ENCODE data around the gene PDE6H.

Gene PDE6H

DNA sequence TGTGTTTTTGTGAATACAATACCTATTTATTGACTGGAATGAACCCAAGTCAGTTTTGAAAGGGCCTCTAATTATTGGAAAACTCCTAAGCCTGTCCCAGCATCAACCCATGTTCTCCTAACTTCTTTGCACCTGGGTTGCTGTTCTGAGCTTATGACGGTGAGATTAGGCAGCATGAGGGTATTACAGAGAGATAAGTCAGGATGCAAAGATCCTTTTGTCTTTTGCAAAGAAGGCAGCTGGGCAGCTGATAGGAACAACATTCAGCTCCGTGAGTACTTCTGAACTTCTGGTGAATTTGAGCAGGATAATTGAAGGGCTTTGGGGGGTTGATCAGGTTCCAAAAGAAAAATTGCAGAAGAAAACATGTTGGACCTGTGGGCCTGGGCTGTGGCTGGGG, at the start of gene PDE6H:
Gene PDE6H (plus strand): TSS at position 227 of the 400 bp plus-strand sequence. CDS start 4,971 bp downstream, outside the sequence.
- no peak for DNase-seq (ENCODE audit: low read depth)

GRCh38 chr12:14923944-14924343, 48.9 kb upstream of the PDE6H start:
- DNase-seq (ENCODE audit: low read depth), result no peak

GRCh38 chr12:14924541-14924940, 48.3 kb upstream of the PDE6H start:
- no peak for DNase-seq (ENCODE audit: low read depth)

GRCh38 chr12:14927267-14927666, 45.6 kb upstream of the PDE6H start:
- no peak for DNase-seq (ENCODE audit: low read depth)

- DNase-seq (ENCODE audit: low read depth), result no peak
These were observed 43.9 kb upstream of the PDE6H start for GRCh38 chr12:14928931-14929330.

DNA sequence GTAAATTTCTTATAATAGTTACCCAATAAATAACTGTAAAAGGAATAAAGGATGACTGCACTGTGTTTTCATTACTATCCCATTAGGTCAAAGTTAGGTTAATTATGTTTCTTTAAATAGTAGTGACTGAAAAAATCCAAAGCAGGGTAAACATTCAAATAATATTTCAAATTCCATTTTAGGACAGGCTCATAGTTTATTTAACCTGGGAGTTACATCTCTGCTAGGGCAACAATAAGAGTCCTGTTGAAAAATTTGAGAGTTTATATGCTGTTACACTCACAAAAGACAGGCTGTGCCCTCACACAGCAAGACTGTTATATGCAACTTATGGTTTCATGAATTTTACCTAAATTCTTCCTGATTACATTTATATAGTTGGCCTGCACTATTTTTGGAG, 42.5 kb upstream of the PDE6H start:
- peak; percentile 65 for DNase-seq (ENCODE audit: low read depth)

- peak; percentile 90 for DNase-seq (ENCODE audit: low read depth)
These were observed 41.5 kb upstream of the PDE6H start for GRCh38 chr12:14931359-14931758.

- no peak for DNase-seq (ENCODE audit: low read depth)
These were observed 40.9 kb upstream of the PDE6H start for GRCh38 chr12:14931791-14932560.

DNA sequence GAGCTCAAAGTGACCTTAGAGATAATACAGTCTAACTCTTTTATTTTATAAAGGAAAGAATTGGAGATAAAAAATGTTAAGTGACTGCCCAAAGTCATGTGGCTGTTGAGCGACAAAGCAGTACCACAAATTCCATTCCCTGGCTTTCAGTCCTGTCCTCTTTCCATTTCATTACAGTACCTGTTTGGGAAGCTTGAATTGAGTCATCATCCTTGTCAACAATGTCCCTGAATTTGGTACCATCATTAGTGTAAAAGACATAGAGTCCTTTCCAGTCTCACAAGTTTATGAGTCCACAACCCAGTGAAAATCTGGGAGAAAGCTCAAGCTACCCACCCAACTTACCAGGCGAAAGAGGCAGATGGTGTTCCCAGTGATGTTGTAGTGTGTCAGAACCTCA, 38.3 kb upstream of the PDE6H start:
- no peak for DNase-seq (ENCODE audit: low read depth)

GRCh38 chr12:14935031-14935430, 37.8 kb upstream of the PDE6H start:
- no peak for DNase-seq (ENCODE audit: low read depth)

DNA sequence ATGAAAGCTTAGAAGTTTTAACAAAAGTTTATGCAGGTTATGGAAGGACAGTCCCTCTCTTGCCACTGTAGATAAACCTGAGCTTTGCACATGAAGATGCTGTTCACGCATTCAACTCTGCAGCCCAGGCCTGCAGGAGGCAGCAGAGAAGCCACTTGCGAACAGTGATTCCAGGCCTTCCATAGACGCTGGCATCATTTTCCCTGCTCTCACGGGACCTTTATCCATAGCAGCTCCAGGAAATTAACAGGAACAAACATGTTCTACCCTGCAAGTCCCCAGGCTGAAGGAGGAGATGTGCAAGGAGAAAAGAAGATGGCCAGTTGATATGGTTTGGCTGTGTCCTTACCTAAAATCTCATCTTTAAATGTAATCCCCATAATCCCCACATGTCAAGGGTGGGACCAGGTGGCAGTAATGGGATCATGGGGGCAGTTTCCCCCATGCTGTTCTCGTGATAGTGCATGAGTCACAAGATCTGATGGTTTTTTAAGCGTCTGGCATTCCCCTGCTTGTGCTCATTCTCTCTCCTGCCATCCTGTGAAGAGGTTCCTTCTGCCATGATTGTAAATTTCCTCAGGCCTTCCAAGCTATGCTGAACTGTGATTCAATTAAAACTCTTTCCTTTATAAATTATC, 36.5 kb upstream of the PDE6H start:
- DNase-seq (ENCODE audit: low read depth), result no peak

- DNase-seq (ENCODE audit: low read depth), result no peak
These were observed 35.8 kb upstream of the PDE6H start for GRCh38 chr12:14937014-14937413.

- DNase-seq (ENCODE audit: low read depth), result no peak
These were observed 35.2 kb upstream of the PDE6H start for GRCh38 chr12:14937689-14938088.

GRCh38 chr12:14938301-14938700, 34.5 kb upstream of the PDE6H start, which contains the start of gene ERP27:
TSS of gene ERP27 (minus strand) at chr12:14938537. CDS start at chr12:14938508, 29 bp downstream.
- no peak for DNase-seq (ENCODE audit: low read depth)

- DNase-seq (ENCODE audit: low read depth), result no peak
These were observed 31.5 kb upstream of the PDE6H start for GRCh38 chr12:14941369-14941768.

GRCh38 chr12:14942196-14942931, 30.5 kb upstream of the PDE6H start:
- DNase-seq (ENCODE audit: low read depth), result no peak

GRCh38 chr12:14946162-14946561, 26.7 kb upstream of the PDE6H start:
- peak; percentile 38 for DNase-seq (ENCODE audit: low read depth)

DNA sequence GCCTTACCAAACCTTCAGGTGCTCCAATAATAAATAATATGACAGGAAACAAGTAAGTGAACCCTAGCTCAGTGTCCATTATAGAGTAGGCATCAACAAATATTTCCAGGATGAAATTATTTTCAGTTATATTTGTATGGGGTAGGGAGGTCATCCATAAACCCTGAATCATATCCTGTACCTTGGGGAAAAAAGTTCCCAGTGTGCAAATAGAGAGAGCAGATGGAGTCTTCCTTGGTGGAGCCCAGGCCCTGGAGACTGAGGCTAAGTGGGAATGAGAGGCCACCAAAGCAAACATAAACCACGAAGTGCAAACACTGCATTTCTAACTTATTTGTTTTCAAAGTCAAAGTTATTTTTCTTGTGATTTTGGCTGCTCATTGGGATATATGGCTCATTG, 26.0 kb upstream of the PDE6H start:
- no peak for DNase-seq (ENCODE audit: low read depth)

DNA sequence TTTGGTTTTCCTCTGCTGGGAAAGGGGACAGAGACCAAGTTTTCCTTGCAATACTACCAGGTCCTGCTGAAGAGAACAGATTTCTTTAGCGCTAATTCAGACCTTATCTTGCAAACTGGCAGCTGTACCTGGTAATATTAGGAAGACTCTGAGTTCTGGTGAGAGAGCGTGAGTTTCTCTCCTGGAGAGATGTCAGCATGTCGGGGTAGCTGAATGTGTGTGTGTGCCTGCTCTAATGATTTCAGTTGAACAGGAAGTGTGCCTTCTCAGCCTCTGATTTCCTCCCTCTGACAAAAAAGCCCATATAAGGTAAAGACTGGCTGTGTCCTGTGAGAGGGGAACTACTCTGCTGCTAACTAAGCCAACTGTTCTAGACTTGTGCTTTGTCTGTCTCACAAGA, 24.2 kb upstream of the PDE6H start:
- DNase-seq (ENCODE audit: low read depth), result peak; percentile 52

DNA sequence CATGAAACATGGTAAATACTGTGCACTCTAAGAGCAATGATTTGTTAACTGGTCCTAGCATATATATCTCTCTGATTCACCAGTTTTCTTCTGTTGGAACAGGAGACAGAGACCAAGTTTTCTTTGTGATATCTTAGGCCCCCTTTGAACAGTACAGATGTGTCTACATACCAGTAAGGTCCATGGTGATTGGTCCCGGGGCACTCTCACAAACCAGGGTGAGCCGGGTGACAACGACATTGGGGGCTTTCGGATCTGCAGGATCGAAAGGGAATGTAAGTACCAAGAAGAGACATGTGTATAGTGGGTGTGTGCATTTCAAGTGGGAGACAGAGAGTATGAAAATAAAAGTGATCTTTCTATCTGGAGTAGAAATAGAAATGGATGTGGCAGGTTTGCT, 23.2 kb upstream of the PDE6H start:
- no peak for DNase-seq (ENCODE audit: low read depth)

- DNase-seq (ENCODE audit: low read depth), result no peak
These were observed 22.4 kb upstream of the PDE6H start for GRCh38 chr12:14950421-14950820.

DNA sequence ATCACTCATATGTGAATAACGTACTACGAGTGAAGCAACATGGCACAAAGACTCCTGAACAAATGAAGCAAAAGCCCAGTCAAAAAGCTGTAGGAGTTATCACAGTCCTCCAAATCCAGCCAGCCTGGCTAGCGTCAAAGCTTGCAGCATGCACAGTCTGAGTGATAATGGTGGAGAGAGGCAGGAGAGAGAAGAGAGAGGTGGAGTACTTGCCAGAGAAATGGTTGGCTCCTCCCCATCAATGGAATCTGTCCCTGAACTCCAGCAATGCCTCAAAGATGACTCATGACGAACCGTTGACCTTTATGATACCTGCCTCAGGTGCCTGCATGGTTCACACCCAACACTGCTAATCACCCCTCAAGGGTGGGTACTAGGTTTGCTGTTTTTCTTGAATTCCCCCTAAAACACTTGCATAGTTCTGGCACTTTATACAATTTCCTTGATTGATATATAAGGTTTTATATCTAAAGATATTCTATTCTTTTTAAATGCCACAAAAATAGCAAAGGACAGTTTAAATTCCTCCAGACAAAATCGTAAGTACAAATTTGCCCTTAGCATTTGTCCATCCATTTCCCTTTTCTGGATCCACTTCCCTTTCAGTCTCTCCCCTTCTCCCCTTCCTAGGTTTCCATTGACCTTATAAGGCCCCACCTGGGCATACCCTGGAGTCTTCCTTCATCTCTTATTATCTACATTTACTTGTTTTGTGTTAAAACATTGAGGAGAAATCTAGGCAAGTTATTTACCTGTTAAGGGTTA, 21.7 kb upstream of the PDE6H start:
- DNase-seq (ENCODE audit: low read depth), result no peak

Data from fibroblast of gingiva (primary cell).